GM12878 (cell line): Measurements from ENCODE around the gene TPO.

Source experiments
- CEBPB ChIP-seq, 2 experiments: fragments of 150-350 bp in 1 of 2; IDR thresholded peaks; 2 replicates each; pipeline ENCODE4 v1.6.1; 2012 to 2014; ENCODE audit warnings: low read depth in 2 of 2, low read length in 2 of 2, borderline replicate concordance in 1 of 2, inconsistent platforms in 1 of 2
- CTCF ChIP-seq, 3 experiments: IDR thresholded peaks in 2 of 3; conservative IDR thresholded peaks in 1 of 3; 2 replicates each; pipeline ENCODE4 v1.5.1; 2011; ENCODE audit warnings: low read depth in 3 of 3, low read length in 3 of 3, mild to moderate bottlenecking in 3 of 3, control low read depth in 2 of 3, moderate library complexity in 2 of 3, inconsistent platforms in 1 of 3, mixed read lengths in 1 of 3; ENCODE audit not compliant: control insufficient read depth in 2 of 3, insufficient read depth in 1 of 3; ENCODE audit errors: extremely low read depth in 1 of 3
- MTA3 ChIP-seq: IDR thresholded peaks from 2 replicates; pipeline ENCODE4 v1.6.1; 2012; ENCODE audit warnings: low read length, inconsistent platforms, borderline replicate concordance
- RAD21 ChIP-seq: IDR thresholded peaks from 2 replicates; pipeline ENCODE4 v1.6.1; 2011; ENCODE audit warnings: mild to moderate bottlenecking, low read depth, low read length, moderate library complexity; ENCODE audit not compliant: insufficient read depth
- SIN3A ChIP-seq: IDR thresholded peaks from 2 replicates; pipeline ENCODE4 v1.6.1; 2012; ENCODE audit warnings: low read depth, low read length, improper control_type of control experiment
- ZNF274 ChIP-seq: IDR thresholded peaks from one replicate; pipeline ENCODE4 v1.8.0; 2011; ENCODE audit not compliant: insufficient read length, insufficient read depth
- TF ChIP-seq, protein P1 (sequence below): fragments of 450-650 bp; IDR thresholded peaks from 2 replicates; pipeline ENCODE4 v1.6.1; 2018; ENCODE audit warnings: borderline replicate concordance, mild to moderate bottlenecking; ENCODE audit not compliant: partially characterized antibody

DNA sequence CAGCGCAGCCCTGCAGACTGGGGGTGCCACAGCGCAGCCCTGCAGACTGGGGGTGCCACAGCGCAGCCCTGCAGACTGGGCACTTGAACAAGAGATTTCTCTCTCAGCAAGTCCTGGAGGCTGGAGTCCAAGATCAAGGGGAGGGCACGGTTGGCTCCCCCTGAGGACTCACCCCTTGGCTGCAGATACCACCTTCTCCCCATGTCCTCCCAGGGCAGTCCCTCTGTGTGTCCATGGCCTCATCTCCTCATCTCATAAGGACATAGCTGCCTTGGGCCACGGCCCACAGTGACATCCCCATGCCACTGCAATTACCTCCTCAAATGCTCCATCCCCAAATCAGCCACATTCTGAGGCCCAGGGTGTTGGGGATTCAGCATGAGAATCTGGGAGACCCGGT is 98.2 kb downstream of the TPO start:
- TF ChIP-seq ZNF274, result no peak
- no peak for TF ChIP-seq MTA3
- no peak for TF ChIP-seq CEBPB (IDR thresholded peaks at IDR 0.05; ENCODE audit: borderline replicate concordance in 1 of 2, low read depth in 2 of 2, low read length in 2 of 2)
- no peak for TF ChIP-seq CTCF (IDR thresholded peaks at IDR 0.05 in 2 of 3, conservative IDR thresholded peaks at IDR 0.05 in 1 of 3; ENCODE audit: control insufficient read depth in 2 of 3, extremely low read depth in 1 of 3, insufficient read depth in 1 of 3, low read depth in 3 of 3, low read length in 3 of 3)
- TF ChIP-seq, protein P1, sequence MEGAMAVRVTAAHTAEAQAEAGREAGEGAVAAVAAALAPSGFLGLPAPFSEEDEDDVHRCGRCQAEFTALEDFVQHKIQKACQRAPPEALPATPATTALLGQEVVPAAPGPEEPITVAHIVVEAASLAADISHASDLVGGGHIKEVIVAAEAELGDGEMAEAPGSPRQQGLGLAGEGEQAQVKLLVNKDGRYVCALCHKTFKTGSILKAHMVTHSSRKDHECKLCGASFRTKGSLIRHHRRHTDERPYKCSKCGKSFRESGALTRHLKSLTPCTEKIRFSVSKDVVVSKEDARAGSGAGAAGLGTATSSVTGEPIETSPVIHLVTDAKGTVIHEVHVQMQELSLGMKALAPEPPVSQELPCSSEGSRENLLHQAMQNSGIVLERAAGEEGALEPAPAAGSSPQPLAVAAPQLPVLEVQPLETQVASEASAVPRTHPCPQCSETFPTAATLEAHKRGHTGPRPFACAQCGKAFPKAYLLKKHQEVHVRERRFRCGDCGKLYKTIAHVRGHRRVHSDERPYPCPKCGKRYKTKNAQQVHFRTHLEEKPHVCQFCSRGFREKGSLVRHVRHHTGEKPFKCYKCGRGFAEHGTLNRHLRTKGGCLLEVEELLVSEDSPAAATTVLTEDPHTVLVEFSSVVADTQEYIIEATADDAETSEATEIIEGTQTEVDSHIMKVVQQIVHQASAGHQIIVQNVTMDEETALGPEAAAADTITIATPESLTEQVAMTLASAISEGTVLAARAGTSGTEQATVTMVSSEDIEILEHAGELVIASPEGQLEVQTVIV, result no peak
- no peak for TF ChIP-seq SIN3A
- TF ChIP-seq RAD21, result no peak
